C4-2B (cell line): ENCODE measurements around the gene IQCC.

Experiments
- CTCF ChIP-seq: fragments of 450-650 bp; conservative IDR thresholded peaks from 2 replicates; pipeline ENCODE4 v1.5.1; 2017; ENCODE audit warnings: mild to moderate bottlenecking
- ZFX ChIP-seq: fragments of 450-650 bp; IDR thresholded peaks from 2 replicates; pipeline ENCODE4 v1.6.1; 2017

DNA sequence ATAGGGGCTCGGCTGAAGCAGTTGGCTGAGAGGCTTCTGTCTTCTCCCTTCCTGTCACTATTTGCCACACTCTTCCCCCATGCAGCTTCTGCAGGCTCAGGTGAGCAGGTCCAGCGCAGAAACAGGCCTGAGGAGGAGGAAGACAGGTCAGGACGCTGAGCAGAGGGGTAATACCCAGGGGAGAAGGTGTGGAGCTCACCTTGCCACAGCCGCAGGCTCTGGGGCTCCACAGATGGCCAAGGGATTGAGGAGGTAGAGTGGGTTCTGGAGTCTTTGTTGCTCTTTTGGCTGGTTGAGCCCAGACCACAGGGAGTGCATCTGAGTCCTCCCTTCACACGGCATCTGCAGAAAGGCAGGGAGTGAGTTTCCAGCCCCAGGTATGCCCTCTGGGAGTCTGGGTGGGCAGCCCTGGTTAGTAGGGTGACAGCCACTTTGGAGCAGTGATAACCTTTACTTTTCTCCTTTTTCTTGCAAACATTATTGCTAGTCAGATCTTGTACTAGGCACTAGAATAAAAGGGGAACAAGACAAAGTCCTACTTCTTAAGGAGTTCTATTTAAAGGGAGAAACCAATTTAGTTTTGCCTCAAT lies 26.5 kb downstream of the IQCC start:
- TF ChIP-seq CTCF (no peak), ZFX (no peak)
